GM23338 (cell line): ENCODE measurements around the gene MYCL. TPM values are rescaled to one million over a fixed set of nuclear protein-coding genes. Genes with fewer than 3 reads are reported as not detected.
A peak's percentile ranks its signal among the peaks of the same experiment; 100 is the strongest.

Experiments
- ATAC-seq: fragments of 200-7000 bp; cut with Tn5 transposase; 3 replicates; pipeline ENCODE4 v1.9.1; 2020
- DNase-seq: peaks from one replicate; pipeline ENCODE4 v3.0.0-alpha.2; 2015; ENCODE audit warnings: low spot score
- H2AFZ ChIP-seq: fragments of 200-600 bp; sonication (generic); 2 replicates; pipeline ENCODE4 v1.8.0; 2016; ENCODE audit warnings: antibody characterized with exemption, mild to moderate bottlenecking, moderate library complexity
- H3F3A ChIP-seq: fragments of 200-600 bp; sonication (generic); replicated peaks from 2 replicates; pipeline ENCODE4 v1.8.0; 2017; ENCODE audit warnings: antibody characterized with exemption, mixed run types, low read depth
- H3K27ac ChIP-seq: fragments of 200-600 bp; sonication (generic); 2 replicates; pipeline ENCODE4 v1.6.1; 2016; ENCODE audit warnings: low read depth
- H3K27me3 ChIP-seq: fragments of 200-600 bp; sonication (generic); 2 replicates; pipeline ENCODE4 v1.8.0; 2016; ENCODE audit warnings: mild to moderate bottlenecking, mixed run types, moderate library complexity; ENCODE audit not compliant: insufficient read depth
- H3K36me3 ChIP-seq: fragments of 200-600 bp; sonication (generic); 2 replicates; pipeline ENCODE4 v1.8.0; 2016; ENCODE audit warnings: mild to moderate bottlenecking; ENCODE audit not compliant: insufficient read depth
- H3K4me1 ChIP-seq: fragments of 200-600 bp; sonication (generic); 2 replicates; pipeline ENCODE4 v1.8.0; 2016; ENCODE audit warnings: mild to moderate bottlenecking, moderate library complexity; ENCODE audit not compliant: insufficient read depth
- H3K4me2 ChIP-seq: fragments of 200-600 bp; sonication (generic); 2 replicates; pipeline ENCODE4 v1.7.1; 2017; ENCODE audit warnings: mixed run types
- H3K4me3 ChIP-seq: fragments of 200-600 bp; sonication (generic); 2 replicates; pipeline ENCODE4 v1.6.1; 2016; ENCODE audit warnings: mixed run types
- H3K79me2 ChIP-seq: fragments of 200-600 bp; sonication (generic); replicated peaks from 2 replicates; pipeline ENCODE4 v1.8.0; 2017; ENCODE audit warnings: mild to moderate bottlenecking; ENCODE audit not compliant: insufficient read depth
- H3K9me2 ChIP-seq: fragments of 200-600 bp; sonication (generic); 2 replicates; pipeline ENCODE4 v1.8.0; 2017; ENCODE audit not compliant: insufficient read depth
- H4K20me1 ChIP-seq: fragments of 200-600 bp; sonication (generic); replicated peaks from 2 replicates; pipeline ENCODE4 v1.8.0; 2017; ENCODE audit warnings: mild to moderate bottlenecking; ENCODE audit not compliant: insufficient read depth
- H3K27ac Mint-ChIP-seq: 2 replicates; pipeline ENCODE4 v1.8.0; 2020; ENCODE audit warnings: inconsistent platforms, mild to moderate bottlenecking, moderate library complexity, mixed read lengths
- H3K27me3 Mint-ChIP-seq: 3 replicates; pipeline ENCODE4 v1.8.0; 2022; ENCODE audit warnings: low read depth, mild to moderate bottlenecking, moderate library complexity, mixed read lengths, inconsistent platforms; ENCODE audit not compliant: insufficient read depth, poor library complexity
- H3K36me3 Mint-ChIP-seq: 3 replicates; pipeline ENCODE4 v1.8.0; 2021; ENCODE audit warnings: low read depth, mild to moderate bottlenecking, inconsistent platforms, moderate library complexity, mixed read lengths
- H3K4me1 Mint-ChIP-seq: 3 replicates; pipeline ENCODE4 v1.8.0; 2020; ENCODE audit warnings: mild to moderate bottlenecking, inconsistent platforms, mixed read lengths
- H3K4me3 Mint-ChIP-seq: 3 replicates; pipeline ENCODE4 v1.8.0; 2021; ENCODE audit warnings: moderate library complexity, mild to moderate bottlenecking, inconsistent platforms, mixed read lengths
- H3K9me3 Mint-ChIP-seq: 3 replicates; pipeline ENCODE4 v1.8.0; 2020; ENCODE audit warnings: moderate library complexity, mild to moderate bottlenecking, inconsistent platforms, mixed read lengths
- CREB1 ChIP-seq: fragments of 250-450 bp; sonication (Bioruptor Pico); IDR thresholded peaks from 2 replicates; pipeline ENCODE4 v1.5.0; 2020; ENCODE audit warnings: low read depth, mild to moderate bottlenecking, moderate library complexity
- CTCF ChIP-seq, 2 experiments: fragments of 200-600 bp in 1 of 2; sonication (generic) in 1 of 2; conservative IDR thresholded peaks; 2 replicates each; pipeline versions ENCODE4 v1.5.1 to v1.6.1; 2016 to 2017; ENCODE audit warnings: antibody characterized with exemption in 2 of 2, low read depth in 2 of 2, mild to moderate bottlenecking in 2 of 2, moderate library complexity in 1 of 2
- ETS1 ChIP-seq: IDR thresholded peaks from 2 replicates; pipeline ENCODE4 v1.6.1; 2016; ENCODE audit warnings: antibody characterized with exemption
- EZH2 ChIP-seq: fragments of 200-600 bp; sonication (generic); IDR thresholded peaks from one replicate; pipeline ENCODE4 v1.8.0; 2017; ENCODE audit warnings: antibody characterized with exemption, mild to moderate bottlenecking, low read depth; ENCODE audit not compliant: unreplicated experiment
- EZH2phosphoT487 ChIP-seq: fragments of 200-600 bp; sonication (generic); IDR thresholded peaks from one replicate; pipeline ENCODE4 v1.8.1; 2018; ENCODE audit warnings: antibody characterized with exemption; ENCODE audit not compliant: unreplicated experiment
- JUNB ChIP-seq: IDR thresholded peaks from one replicate; pipeline ENCODE4 v1.6.1; 2016; ENCODE audit warnings: antibody characterized with exemption; ENCODE audit not compliant: unreplicated experiment
- NANOG ChIP-seq: IDR thresholded peaks from 2 replicates; pipeline ENCODE4 v1.6.1; 2016; ENCODE audit warnings: antibody characterized with exemption, borderline replicate concordance
- POLR2AphosphoS5 ChIP-seq: IDR thresholded peaks from 2 replicates; pipeline ENCODE4 v1.6.1; 2016; ENCODE audit warnings: antibody characterized with exemption, low read depth
- STAT1 ChIP-seq: IDR thresholded peaks from one replicate; pipeline ENCODE4 v1.6.1; 2016; ENCODE audit warnings: antibody characterized with exemption; ENCODE audit not compliant: unreplicated experiment
- ZNF114 ChIP-seq: fragments of 250-450 bp; sonication (Bioruptor Pico); IDR thresholded peaks from 2 replicates; pipeline ENCODE4 v1.5.0; 2020; ENCODE audit warnings: mild to moderate bottlenecking, moderate library complexity
- long read RNA-seq: library from polyadenylated mRNA; unstranded; transcript quantifications from one replicate; pipeline ENCODE4 v2.0.0, GENCODE V29; 2020; ENCODE audit not compliant: unreplicated experiment
- polyA plus RNA-seq: library from polyadenylated mRNA; unstranded; fragments of >200 nt; fragmentation: Nextera tagmentation; extraction: Ambion mirVana; gene quantifications from 2 replicates; pipeline ENCODE4 v1.2.1, GENCODE V29; 2016
- total RNA-seq: library from RNA; depleted of rRNA; stranded (reverse); fragments of >200 nt; shearing (Covaris generic); gene quantifications from 2 replicates; pipeline ENCODE4 v1.2.3, GENCODE V29; 2014; rRNA removed

Gene MYCL
- total RNA-seq = 38.8 and 41.1 TPM in 2 replicates
- polyA plus RNA-seq = 8.2 and 9.1 TPM in 2 replicates
- long read RNA-seq, transcript MYCL-201 (2 exons, 1,944 nt) = major isoform, 6 of 13 reads
- long read RNA-seq, partial matches to known transcripts = 0 of 13 reads
- long read RNA-seq, other reads (novel, unspliced or antisense) = 3 of 13 reads

GRCh38 chr1:39901714-39902459 lies at the start of gene MYCL:
MYCL (minus strand) TSS chr1:39901917; CDS start chr1:39901434, 483 bp downstream.
- H3K4me1 Mint-ChIP-seq = peaks cover 43% of the 10 kb centered on the region
- Histone ChIP-seq H4K20me1 (no peaks in the 10 kb centered on the region), H2AFZ (peak within 1 kb of the TSS; percentile 99), H3F3A (peaks cover 22% of the 10 kb centered on the region), H3K27me3 (peaks cover 35% of the 10 kb centered on the region), H3K4me3 (peak within 1 kb of the TSS; percentile 87), H3K27ac (peak within 1 kb of the TSS; percentile 74; the same call in 1 of the 2 replicates), H3K4me1 (peaks cover 42% of the 10 kb centered on the region), H3K4me2 (peak within 1 kb of the TSS; percentile 96), H3K9me2 (no peaks in the 10 kb centered on the region), H3K79me2 (peaks cover 9% of the 10 kb centered on the region), H3K36me3 (no peaks in the 10 kb centered on the region)
- peak within 1 kb of the TSS; percentile 86 for H3K4me3 Mint-ChIP-seq
- ATAC-seq (peak; percentile 65), DNase-seq (peak; percentile 98)
- H3K27me3 Mint-ChIP-seq = peaks cover 44% of the 10 kb centered on the region
- peaks cover 13% of the 10 kb centered on the region; the same call in 2 of the 3 replicates for H3K36me3 Mint-ChIP-seq
- 0 out of 3 replicates have a peak, but pooled peaks cover 4% of the 10 kb centered on the region for H3K9me3 Mint-ChIP-seq
- no peak within 1 kb of the TSS for H3K27ac Mint-ChIP-seq
- no peak for TF ChIP-seq JUNB
- peak; percentile 89; the same call in 1 of the 2 replicates for TF ChIP-seq ZNF114 (CRISPR knock-in tag)
- peak; percentile 42 for TF ChIP-seq POLR2AphosphoS5
- TF ChIP-seq CTCF (conservative IDR thresholded peaks at IDR 0.05; ENCODE audit: low read depth in 2 of 2) = peak; percentile 71 to 90

DNA sequence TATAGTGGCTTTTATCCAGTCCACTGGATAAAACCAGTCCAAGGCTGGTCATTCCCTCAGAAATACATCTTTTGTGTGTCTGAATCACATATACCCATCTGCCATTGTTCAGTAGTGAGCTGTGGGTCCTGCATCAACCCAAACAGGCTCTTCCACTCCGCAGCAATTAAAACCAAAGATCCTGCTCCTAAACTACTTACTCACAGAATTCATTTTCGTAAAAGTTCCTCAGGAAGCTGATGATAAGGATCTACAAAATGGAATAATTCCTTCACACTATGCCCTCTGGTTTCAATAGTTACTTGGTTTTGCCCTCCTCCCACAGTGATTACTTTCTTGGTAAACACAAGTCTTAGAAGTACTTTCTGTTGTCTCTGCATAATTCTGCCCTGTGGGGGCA lies 48.2 kb upstream of the MYCL start:
- Mint-ChIP-seq H3K9me3 (peaks cover 4% of the 10 kb centered on the region; the same call in 1 of the 3 replicates), H3K4me3 (no peak overlapping the region), H3K27me3 (peaks cover 11% of the 10 kb centered on the region), H3K36me3 (no peaks in the 10 kb centered on the region; the same call in 2 of the 3 replicates), H3K27ac (no peak overlapping the region), H3K4me1 (peaks cover 16% of the 10 kb centered on the region)
- Histone ChIP-seq H3K4me3 (peak overlapping the region; percentile 2; the same call in 1 of the 2 replicates), H3K9me2 (no peaks in the 10 kb centered on the region), H3K27ac (no peak overlapping the region), H3K4me1 (peaks cover 20% of the 10 kb centered on the region), H2AFZ (peak overlapping the region; percentile 34; the same call in 1 of the 2 replicates), H4K20me1 (no peaks in the 10 kb centered on the region), H3K79me2 (no peaks in the 10 kb centered on the region), H3K36me3 (no peaks in the 10 kb centered on the region), H3K4me2 (peak overlapping the region; percentile 53), H3K27me3 (peaks cover 15% of the 10 kb centered on the region), H3F3A (no peaks in the 10 kb centered on the region)
- ATAC-seq (no peak), DNase-seq (no peak)
- TF ChIP-seq JUNB = no peak
- TF ChIP-seq NANOG = no peak
- TF ChIP-seq CREB1 (CRISPR knock-in tag) = no peak
- TF ChIP-seq STAT1 = no peak
- TF ChIP-seq POLR2AphosphoS5 = no peak
- no peak for TF ChIP-seq EZH2
- TF ChIP-seq ETS1 = no peak
- no peak for TF ChIP-seq EZH2phosphoT487
